ENCODE data around the gene IGFBP6.
"Not testable (repeated sequence)": the region's sequence is repeated elsewhere in the genome, so short reads cannot be mapped to it uniquely, and the experiment has no call there.

IGFBP6 gene

DNA sequence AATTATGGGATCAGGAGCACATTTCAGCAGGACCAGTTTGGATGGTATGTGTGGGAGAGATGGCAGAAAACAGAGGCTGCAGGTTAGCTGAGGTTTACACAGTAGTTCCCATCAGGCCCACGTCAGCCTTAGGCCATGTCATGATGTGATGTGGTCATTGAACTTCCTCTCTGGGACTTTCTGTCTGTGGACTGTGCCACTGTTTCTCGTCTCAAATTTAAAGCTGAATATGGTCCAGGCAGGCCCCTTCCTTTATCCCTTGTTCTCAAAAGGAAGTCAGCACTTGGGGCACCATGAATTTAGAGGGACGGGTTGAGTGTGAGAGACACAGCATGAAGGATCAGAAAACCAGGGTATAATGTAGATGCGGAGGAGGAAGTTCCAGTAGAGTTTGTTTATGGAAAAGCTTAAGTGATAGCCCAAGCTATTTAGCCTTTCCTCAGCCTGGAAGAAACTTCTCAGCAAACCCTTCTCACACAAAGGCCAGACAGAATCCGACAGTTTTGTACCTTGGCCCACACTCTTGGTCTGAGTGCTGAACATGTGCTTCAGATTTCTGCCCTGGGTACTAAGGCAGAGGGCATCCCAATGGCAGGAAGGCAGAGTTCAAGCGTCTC lies 3.6 kb upstream of the IGFBP6 start:
- TF ChIP-seq, protein P1, sequence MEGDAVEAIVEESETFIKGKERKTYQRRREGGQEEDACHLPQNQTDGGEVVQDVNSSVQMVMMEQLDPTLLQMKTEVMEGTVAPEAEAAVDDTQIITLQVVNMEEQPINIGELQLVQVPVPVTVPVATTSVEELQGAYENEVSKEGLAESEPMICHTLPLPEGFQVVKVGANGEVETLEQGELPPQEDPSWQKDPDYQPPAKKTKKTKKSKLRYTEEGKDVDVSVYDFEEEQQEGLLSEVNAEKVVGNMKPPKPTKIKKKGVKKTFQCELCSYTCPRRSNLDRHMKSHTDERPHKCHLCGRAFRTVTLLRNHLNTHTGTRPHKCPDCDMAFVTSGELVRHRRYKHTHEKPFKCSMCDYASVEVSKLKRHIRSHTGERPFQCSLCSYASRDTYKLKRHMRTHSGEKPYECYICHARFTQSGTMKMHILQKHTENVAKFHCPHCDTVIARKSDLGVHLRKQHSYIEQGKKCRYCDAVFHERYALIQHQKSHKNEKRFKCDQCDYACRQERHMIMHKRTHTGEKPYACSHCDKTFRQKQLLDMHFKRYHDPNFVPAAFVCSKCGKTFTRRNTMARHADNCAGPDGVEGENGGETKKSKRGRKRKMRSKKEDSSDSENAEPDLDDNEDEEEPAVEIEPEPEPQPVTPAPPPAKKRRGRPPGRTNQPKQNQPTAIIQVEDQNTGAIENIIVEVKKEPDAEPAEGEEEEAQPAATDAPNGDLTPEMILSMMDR (IDR thresholded peaks at IDR 0.05; ENCODE audit: borderline replicate concordance, control extremely low read depth, extremely low read depth, insufficient read depth, missing control alignments), result no peak
- in situ Hi-C loops (cut with MboI; ENCODE audit: low sequenced_read_pairs, unreplicated experiment), result no loop called here
- peak; percentile 40 for DNase-seq (ENCODE audit: low spot score)

DNA sequence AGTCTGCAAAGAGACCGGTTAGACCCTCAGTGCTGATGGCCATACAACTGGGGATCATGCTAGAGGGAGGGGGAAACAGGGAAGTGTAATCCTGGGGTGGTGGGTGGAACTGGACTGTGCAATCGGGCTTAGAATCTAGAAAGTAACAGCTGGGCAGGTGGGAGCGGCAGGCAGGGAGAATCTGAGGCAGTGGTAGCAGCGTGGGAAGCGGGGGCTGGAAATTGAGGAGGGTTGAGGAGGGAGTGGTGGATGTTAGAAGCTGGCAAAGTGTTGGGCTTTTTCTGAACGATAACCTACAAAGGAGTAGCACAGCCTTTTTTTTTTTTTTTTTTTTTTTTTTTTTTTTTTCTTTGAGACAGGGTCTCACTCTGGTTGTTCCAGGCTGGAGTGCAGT lies 3.1 kb upstream of the IGFBP6 start:
- in situ Hi-C loops (cut with MboI; ENCODE audit: low sequenced_read_pairs, unreplicated experiment), result no loop called here
- no peak for DNase-seq (ENCODE audit: low spot score)
- TF ChIP-seq, protein P1 (IDR thresholded peaks at IDR 0.05; ENCODE audit: borderline replicate concordance, control extremely low read depth, extremely low read depth, insufficient read depth, missing control alignments), result no peak

DNA sequence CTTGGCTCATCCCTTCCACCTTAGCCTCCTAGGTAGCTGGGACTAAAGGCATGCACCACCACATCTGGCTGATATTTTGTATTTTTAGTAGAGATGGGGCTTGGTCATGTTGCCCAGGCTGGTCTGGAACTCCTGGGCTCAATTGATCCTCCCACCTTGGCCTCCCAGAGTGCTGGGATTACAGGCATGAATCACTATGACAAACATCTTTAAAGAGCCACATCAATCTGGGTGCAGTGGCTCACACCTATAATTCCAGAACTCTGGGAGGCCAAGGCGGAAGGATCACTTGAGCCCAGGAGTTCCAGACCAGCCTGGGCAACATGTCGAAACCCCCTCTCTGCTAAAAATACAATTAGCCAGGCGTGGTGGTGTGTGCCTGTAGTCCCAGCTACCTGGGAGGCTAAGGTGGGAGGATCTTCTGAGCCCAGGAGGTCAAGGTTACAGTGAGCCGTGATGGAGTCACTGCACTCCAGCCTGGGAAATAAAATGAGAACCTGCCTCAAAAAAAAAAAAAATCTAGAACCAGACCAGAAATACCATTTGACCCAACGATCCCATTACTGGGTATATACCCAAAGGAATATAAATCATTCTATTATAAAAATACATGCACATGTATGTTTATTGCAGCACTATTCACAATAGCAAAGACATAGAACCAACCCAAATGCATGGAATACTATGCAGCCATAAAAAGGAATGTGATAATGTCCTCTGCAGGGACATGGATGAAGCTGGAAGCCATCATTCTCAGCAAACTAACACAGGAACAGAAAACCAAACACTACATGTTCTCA lies 2.5 kb upstream of the IGFBP6 start:
- in situ Hi-C loops (cut with MboI; ENCODE audit: low sequenced_read_pairs, unreplicated experiment); DNase-seq (ENCODE audit: low spot score): not testable (repeated sequence)

DNA sequence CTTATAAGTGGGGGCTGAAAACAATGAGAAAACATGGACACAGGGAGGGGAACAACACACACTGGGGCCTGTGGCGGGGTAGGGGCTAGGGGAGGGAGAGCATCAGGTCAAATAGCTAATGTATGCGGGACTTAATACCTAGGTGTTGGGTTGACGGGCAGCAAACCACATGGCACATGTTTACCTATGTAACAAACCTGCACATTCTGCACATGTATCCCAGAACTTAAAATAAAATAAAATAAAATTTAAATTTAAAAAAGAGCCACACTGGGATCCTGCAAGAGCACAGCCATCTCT lies 1.9 kb upstream of the IGFBP6 start:
- in situ Hi-C loops (cut with MboI; ENCODE audit: low sequenced_read_pairs, unreplicated experiment); DNase-seq (ENCODE audit: low spot score): not testable (repeated sequence)

DNA sequence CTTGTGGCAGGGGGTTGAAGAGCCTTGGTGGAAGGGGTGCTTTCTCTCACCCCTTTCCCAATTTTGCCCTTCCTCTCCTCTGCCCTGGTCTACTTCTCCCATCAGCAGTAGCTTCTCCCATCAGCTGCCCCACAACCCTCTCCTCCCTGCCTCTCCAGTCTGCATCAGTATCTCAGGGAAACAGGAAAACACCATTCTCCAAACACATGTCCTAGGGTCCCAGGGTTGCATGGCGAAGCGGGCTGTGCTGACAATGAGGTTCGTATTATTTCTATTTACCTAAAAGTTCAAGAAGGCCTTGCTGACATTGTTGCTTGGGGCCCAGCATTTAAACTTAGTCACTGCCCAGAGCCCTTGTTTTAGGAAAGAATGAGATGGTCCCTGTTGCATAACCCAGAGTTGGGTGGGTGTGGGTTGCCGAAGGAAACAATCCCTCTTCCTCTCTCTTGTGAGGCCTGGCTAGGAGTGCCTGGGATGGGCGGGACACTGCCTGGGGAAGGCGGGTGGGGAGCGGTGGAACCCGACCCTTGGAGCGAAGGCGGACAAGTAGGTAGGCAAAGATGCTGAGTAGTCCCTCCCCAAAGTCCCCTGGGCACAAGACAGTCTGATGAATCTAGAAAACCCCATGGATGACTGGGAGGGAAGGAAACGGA lies 1.3 kb upstream of the IGFBP6 start:
- TF ChIP-seq, protein P1 (IDR thresholded peaks at IDR 0.05; ENCODE audit: borderline replicate concordance, control extremely low read depth, extremely low read depth, insufficient read depth, missing control alignments), result no peak
- no peak for DNase-seq (ENCODE audit: low spot score)
- in situ Hi-C loops (cut with MboI; ENCODE audit: low sequenced_read_pairs, unreplicated experiment), result no loop called here

DNA sequence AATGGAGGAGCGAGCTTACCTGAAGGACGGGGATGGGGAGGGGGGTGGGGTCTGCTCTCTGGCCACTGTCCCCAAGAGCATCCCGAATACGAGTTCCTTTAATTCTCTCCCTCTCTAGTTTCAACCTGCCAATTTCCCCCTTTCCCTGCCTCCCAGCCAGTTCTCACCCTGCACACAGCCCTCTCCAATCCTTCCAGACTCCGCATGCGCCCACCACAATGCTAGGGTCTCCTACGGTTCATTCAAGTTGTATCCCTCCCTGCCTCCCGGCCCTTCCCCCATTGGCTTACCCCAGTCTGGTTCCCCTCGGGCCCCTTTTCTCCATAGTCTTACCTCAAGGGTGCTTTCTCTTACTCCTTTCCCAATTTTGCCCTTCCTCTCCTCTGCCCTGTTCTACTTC lies 708 bp upstream of the IGFBP6 start:
- TF ChIP-seq, protein P1 (IDR thresholded peaks at IDR 0.05; ENCODE audit: borderline replicate concordance, control extremely low read depth, extremely low read depth, insufficient read depth, missing control alignments), result no peak
- DNase-seq (ENCODE audit: low spot score), result no peak
- in situ Hi-C loops (cut with MboI; ENCODE audit: low sequenced_read_pairs, unreplicated experiment), result no loop called here

DNA sequence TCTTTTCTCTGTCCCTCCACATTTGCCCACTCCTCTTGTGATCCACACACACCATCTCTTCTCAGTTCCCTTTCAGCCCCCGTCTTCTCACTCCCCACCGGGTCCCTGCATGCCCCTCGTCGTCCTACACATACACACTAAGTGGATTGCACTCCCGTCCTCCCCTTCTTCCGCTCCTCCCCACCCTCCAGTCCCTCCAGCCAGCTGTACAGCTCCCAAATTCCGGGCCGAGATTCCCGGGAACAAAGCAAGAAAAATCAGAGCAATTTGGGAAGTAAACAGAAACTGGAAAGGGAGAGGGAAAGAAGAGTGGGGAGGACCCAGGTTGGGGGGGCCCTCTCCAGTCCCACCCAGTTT lies 282 bp upstream of the IGFBP6 start:
- TF ChIP-seq, protein P1 (IDR thresholded peaks at IDR 0.05; ENCODE audit: borderline replicate concordance, control extremely low read depth, extremely low read depth, insufficient read depth, missing control alignments), result no peak
- peak; percentile 40 for DNase-seq (ENCODE audit: low spot score)
- in situ Hi-C loops (cut with MboI; ENCODE audit: low sequenced_read_pairs, unreplicated experiment), result no loop called here

Measured in GM13976 (cell line).